ENCODE results near the gene TNIK. TPM values are rescaled to one million over a fixed set of nuclear protein-coding genes. Genes with fewer than 3 reads are reported as not detected.

TNIK gene
- total and polyA plus RNA-seq, 2 of the 4 experiments (the other 2 are of a cell fraction), result 3.4 to 6.3 TPM

DNA sequence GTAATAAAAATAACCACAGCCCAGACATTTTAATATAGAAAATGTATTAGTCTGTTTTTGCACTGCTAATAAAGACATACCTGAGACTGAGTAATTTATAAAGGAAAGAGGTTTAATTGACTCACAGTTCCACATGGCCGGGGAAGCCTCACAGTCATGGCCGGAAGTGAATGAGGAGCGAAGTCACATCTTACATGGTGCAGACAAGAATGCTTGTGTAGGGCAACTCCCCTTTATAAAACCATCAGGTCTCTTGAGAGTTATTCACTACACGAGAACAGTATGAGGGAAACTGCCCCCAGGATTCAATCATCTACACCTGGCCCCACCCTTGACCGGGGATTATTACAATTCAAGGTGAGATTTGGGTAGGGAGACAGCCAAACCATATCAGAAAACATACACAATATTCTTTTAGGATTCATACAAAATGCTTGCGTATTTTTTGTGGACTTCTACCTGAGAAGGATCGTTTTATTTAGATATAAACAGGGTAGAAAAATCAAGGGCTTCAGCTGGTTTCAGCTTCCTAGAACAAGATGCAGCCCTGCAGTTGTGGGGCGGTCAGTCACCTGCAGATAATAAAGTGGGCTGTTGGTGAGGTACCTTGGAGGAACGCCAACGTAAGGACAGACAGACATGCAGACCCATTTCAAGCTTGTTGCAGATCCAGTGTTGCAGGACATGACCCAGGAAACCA is 101.9 kb downstream of the TNIK start:
- Histone ChIP-seq H2BK120ac (ENCODE audit: low read depth, low read length) (no peak overlapping the region), H3K14ac (replicated peaks; ENCODE audit: low read depth, low read length) (no peak overlapping the region), H4K8ac (ENCODE audit: low read depth in 2 of 2, low read length in 2 of 2) (no peak overlapping the region), H2AK9ac (replicated peaks; ENCODE audit: low read depth, low read length, poor library complexity) (no peak overlapping the region), H3K9me1 (ENCODE audit: insufficient read depth, low read length) (0 out of 2 replicates have a peak, but pooled peaks cover 3% of the 10 kb centered on the region), H3K18ac (ENCODE audit: low read depth, low read length) (no peak overlapping the region), H3K23ac (ENCODE audit: low read depth, low read length) (no peak overlapping the region), H3K9me3 (ENCODE audit: control insufficient read depth, insufficient read depth, low read length) (no peaks in the 10 kb centered on the region), H3K27me3 (ENCODE audit: control insufficient read depth, insufficient read depth, low read length) (no peaks in the 10 kb centered on the region), H3K56ac (ENCODE audit: extremely low read depth, insufficient read depth, low read length) (no peak overlapping the region), H3K4me2 (ENCODE audit: low read depth, low read length) (no peak overlapping the region), H2BK20ac (ENCODE audit: low read depth, low read length) (no peak overlapping the region), H2AK5ac (ENCODE audit: low read depth, low read length) (no peak overlapping the region), H3K4me3 (ENCODE audit: insufficient read depth, low read depth, low read length) (no peak overlapping the region), H4K91ac (ENCODE audit: insufficient read depth, low read depth, low read length) (no peak overlapping the region), H4K20me1 (ENCODE audit: insufficient read depth, low read length) (no peaks in the 10 kb centered on the region), H2BK5ac (ENCODE audit: low read depth, low read length, poor library complexity, severe bottlenecking) (no peak overlapping the region), H3K4me1 (ENCODE audit: control insufficient read depth, insufficient read depth, low read length) (no peaks in the 10 kb centered on the region), H3K4ac (ENCODE audit: low read depth, low read length) (no peak overlapping the region), H2AFZ (replicated peaks; ENCODE audit: low read length, poor library complexity) (no peak overlapping the region), H3K79me1 (ENCODE audit: low read depth in 1 of 2, low read length in 2 of 2) (no peaks in the 10 kb centered on the region), H4K5ac (ENCODE audit: low read depth, low read length) (no peak overlapping the region), H3K9ac (ENCODE audit: low read depth, low read length) (no peak overlapping the region), H3K36me3 (ENCODE audit: control insufficient read depth, insufficient read depth, low read length) (no peaks in the 10 kb centered on the region), H3K27ac (ENCODE audit: insufficient read depth, low read length) (no peak overlapping the region), H2BK15ac (ENCODE audit: low read depth, low read length) (no peak overlapping the region)
- no peak for TF ChIP-seq MXI1 (IDR thresholded peaks at IDR 0.05; ENCODE audit: borderline replicate concordance, low read depth, low read length)
- no peak for TF ChIP-seq CHD1 (IDR thresholded peaks at IDR 0.05; ENCODE audit: low read depth, low read length)
- no peak for TF ChIP-seq FOS (IDR thresholded peaks at IDR 0.05; ENCODE audit: low read depth, low read length)
- TF ChIP-seq, protein P1, sequence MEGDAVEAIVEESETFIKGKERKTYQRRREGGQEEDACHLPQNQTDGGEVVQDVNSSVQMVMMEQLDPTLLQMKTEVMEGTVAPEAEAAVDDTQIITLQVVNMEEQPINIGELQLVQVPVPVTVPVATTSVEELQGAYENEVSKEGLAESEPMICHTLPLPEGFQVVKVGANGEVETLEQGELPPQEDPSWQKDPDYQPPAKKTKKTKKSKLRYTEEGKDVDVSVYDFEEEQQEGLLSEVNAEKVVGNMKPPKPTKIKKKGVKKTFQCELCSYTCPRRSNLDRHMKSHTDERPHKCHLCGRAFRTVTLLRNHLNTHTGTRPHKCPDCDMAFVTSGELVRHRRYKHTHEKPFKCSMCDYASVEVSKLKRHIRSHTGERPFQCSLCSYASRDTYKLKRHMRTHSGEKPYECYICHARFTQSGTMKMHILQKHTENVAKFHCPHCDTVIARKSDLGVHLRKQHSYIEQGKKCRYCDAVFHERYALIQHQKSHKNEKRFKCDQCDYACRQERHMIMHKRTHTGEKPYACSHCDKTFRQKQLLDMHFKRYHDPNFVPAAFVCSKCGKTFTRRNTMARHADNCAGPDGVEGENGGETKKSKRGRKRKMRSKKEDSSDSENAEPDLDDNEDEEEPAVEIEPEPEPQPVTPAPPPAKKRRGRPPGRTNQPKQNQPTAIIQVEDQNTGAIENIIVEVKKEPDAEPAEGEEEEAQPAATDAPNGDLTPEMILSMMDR (conservative IDR thresholded peaks at IDR 0.05; ENCODE audit: low read depth, low read length), result no peak
- no peak for TF ChIP-seq MAFK (IDR thresholded peaks at IDR 0.05; ENCODE audit: low read depth, low read length)
- no peak for TF ChIP-seq USF2 (IDR thresholded peaks at IDR 0.05; ENCODE audit: low read depth, low read length)
- no peak for TF ChIP-seq RFX5 (IDR thresholded peaks at IDR 0.05; ENCODE audit: low read depth, low read length)
- TF ChIP-seq SMC3 (IDR thresholded peaks at IDR 0.05; ENCODE audit: low read depth, low read length), result no peak
- no peak for TF ChIP-seq BHLHE40 (IDR thresholded peaks at IDR 0.05; ENCODE audit: low read depth, low read length)
- in situ Hi-C loops (cut with MboI; ENCODE audit: low sequenced_read_pairs), result no loop called here
- WGBS, 2 experiments (ENCODE audit: extremely low coverage in 2 of 2, insufficient read length in 1 of 2), result no CpG with 5 or more reads among the region's 10 CpGs
- no TSS peak for BruUV-seq (replicated peaks)
- DNase-seq, result no peak
- no peak for ATAC-seq (ENCODE audit: low read depth)
- ChIA-PET CTCF (no interaction called here), POLR2A (ENCODE audit: unreplicated experiment) (no interaction called here)
- dilution Hi-C loops (cut with HindIII; ENCODE audit: low sequenced_read_pairs, unreplicated experiment), result no loop called here
- intact Hi-C loops (cut with micrococcal nuclease), result no loop called here

All from IMR-90 (cell line).